SK-N-SH treated with all-trans-retinoic acid at 6 μM for 48 hours (cell line): ENCODE data around the gene RELT.

ENCODE experiments used
- ARNTL ChIP-seq: fragments of 450-650 bp; formaldehyde crosslinking; IDR thresholded peaks from 2 replicates; pipeline ENCODE4 v1.5.0; 2020; ENCODE audit warnings: low read depth, mild to moderate bottlenecking, moderate library complexity, borderline replicate concordance
- CSRNP3 ChIP-seq: fragments of 250-450 bp; sonication (Bioruptor Pico); IDR thresholded peaks from 2 replicates; pipeline ENCODE4 v1.5.1; 2021; ENCODE audit warnings: mild to moderate bottlenecking, moderate library complexity
- ISL1 ChIP-seq: fragments of 250-450 bp; sonication (Bioruptor Pico); IDR thresholded peaks from 2 replicates; pipeline ENCODE4 v2.1.2; 2022; ENCODE audit warnings: mild to moderate bottlenecking, moderate library complexity
- OSR1 ChIP-seq: fragments of 250-450 bp; sonication (Bioruptor Pico); IDR thresholded peaks from 2 replicates; pipeline ENCODE4 v1.8.0; 2022; ENCODE audit warnings: moderate library complexity, mild to moderate bottlenecking, inconsistent platforms
- PATZ1 ChIP-seq: fragments of 250-450 bp; sonication (Bioruptor Pico); IDR thresholded peaks from 2 replicates; pipeline ENCODE4 v1.8.0; 2020; ENCODE audit warnings: mild to moderate bottlenecking, moderate library complexity, borderline replicate concordance
- POU6F1 ChIP-seq: fragments of 250-450 bp; sonication (Bioruptor Pico); IDR thresholded peaks from 2 replicates; pipeline ENCODE4 v1.8.0; 2021; ENCODE audit warnings: low read depth, mild to moderate bottlenecking, moderate library complexity, borderline replicate concordance
- TCF4 ChIP-seq: fragments of 250-450 bp; sonication (Bioruptor Pico); IDR thresholded peaks from 2 replicates; pipeline ENCODE4 v1.8.0; 2021; ENCODE audit warnings: mild to moderate bottlenecking, moderate library complexity, borderline replicate concordance
- ZC3H10 ChIP-seq: fragments of 250-450 bp; sonication (Bioruptor Pico); IDR thresholded peaks from 2 replicates; pipeline ENCODE4 v1.5.1; 2021; ENCODE audit warnings: mild to moderate bottlenecking, moderate library complexity
- ZFP3 ChIP-seq: fragments of 250-450 bp; sonication (Bioruptor Pico); IDR thresholded peaks from 2 replicates; pipeline ENCODE4 v1.5.0; 2020; ENCODE audit warnings: mild to moderate bottlenecking, moderate library complexity
- ZFP30 ChIP-seq: fragments of 450-650 bp; formaldehyde crosslinking; IDR thresholded peaks from 2 replicates; pipeline ENCODE4 v1.5.0; 2022; ENCODE audit warnings: mild to moderate bottlenecking, moderate library complexity
- ZNF8 ChIP-seq: fragments of 450-650 bp; formaldehyde crosslinking; IDR thresholded peaks from 2 replicates; pipeline ENCODE4 v1.5.0; 2020; ENCODE audit warnings: mild to moderate bottlenecking, moderate library complexity

- TF ChIP-seq ZFP3 (CRISPR knock-in tag) (no peak), POU6F1 (no peak), ZFP30 (CRISPR knock-in tag) (no peak), ARNTL (no peak), PATZ1 (no peak), ZC3H10 (no peak), CSRNP3 (CRISPR knock-in tag) (no peak), OSR1 (CRISPR knock-in tag) (no peak), ISL1 (no peak), ZNF8 (no peak), TCF4 (no peak)
These were observed 8.9 kb downstream of the RELT start for GRCh38 chr11:73384872-73385689.
